Esophagus squamous epithelium (tissue), 4 donors: ENCODE data around the gene YPEL3.

Source experiments
- CTCF ChIP-seq, 6 experiments: fragments of 450-650 bp in 4 of 6; fragments of 200-600 bp in 2 of 6; sonication (generic) in 2 of 6; IDR thresholded peaks; one replicate each; pipeline ENCODE4 v1.5.1; 2016 to 2019; ENCODE audit warnings: antibody characterized with exemption in 6 of 6, mild to moderate bottlenecking in 4 of 6, moderate library complexity in 4 of 6
- POLR2A ChIP-seq, 4 donors: fragments of 450-650 bp; IDR thresholded peaks; one replicate each; pipeline ENCODE4 v1.6.1; 2017; ENCODE audit warnings: antibody characterized with exemption in 4 of 4, mild to moderate bottlenecking in 4 of 4, moderate library complexity in 3 of 4

DNA sequence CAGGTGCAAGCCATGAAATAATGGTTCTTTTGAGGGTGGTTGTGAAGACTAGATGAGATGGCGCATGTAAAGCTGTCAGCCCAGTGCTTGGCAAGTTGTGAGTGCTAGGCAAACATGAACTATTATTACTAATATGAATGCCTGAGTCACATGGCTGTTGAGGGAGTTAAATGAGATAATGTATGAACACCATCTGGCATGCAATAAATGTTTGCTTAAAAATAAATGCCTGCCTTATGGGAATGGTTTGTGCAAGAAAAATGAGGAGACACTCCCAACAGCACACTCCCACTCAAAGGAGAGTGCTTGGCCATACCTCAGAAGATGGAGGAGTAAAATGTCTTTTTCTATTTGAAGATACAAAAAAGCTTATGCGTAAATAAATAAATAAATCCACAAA is 23.4 kb upstream of the YPEL3 start:
- no peak for TF ChIP-seq CTCF (IDR thresholded peaks at IDR 0.05)
- TF ChIP-seq POLR2A (IDR thresholded peaks at IDR 0.05) = no peak
